ENCODE measurements around the gene TAMM41. TPM values are rescaled to one million over a fixed set of nuclear protein-coding genes. Genes with fewer than 3 reads are reported as not detected.
A peak's percentile ranks its signal among the peaks of the same experiment; 100 is the strongest.
"Not testable (repeated sequence)": the region's sequence is repeated elsewhere in the genome, so short reads cannot be mapped to it uniquely, and the experiment has no call there.

TAMM41 gene
- total RNA-seq, 1 donor from 2014 or later = 35.2 TPM

- peaks cover under 1% of the 10 kb centered on the region for H3K36me3 Mint-ChIP-seq (ENCODE audit: low read depth)
- no peak overlapping the region for H3K27ac Mint-ChIP-seq
- intact Hi-C loops (cut with micrococcal nuclease) = loop anchor here (5.0 kb wide), 2 partner anchors 147 to 888 kb away; partner anchors contain the start of gene RAF1
- H3K27me3 Mint-ChIP-seq (ENCODE audit: insufficient read depth) = no peaks in the 10 kb centered on the region
- H3K4me1 Mint-ChIP-seq (ENCODE audit: low read depth) = peaks cover 20% of the 10 kb centered on the region
- H3K9me3 Mint-ChIP-seq = no peaks in the 10 kb centered on the region
- no peak overlapping the region for H3K4me3 Mint-ChIP-seq
- DNase-seq (ENCODE audit: low spot score) = no peak
Observed at GRCh38 chr3:11774296-11774877, 72.3 kb downstream of the TAMM41 start.

DNA sequence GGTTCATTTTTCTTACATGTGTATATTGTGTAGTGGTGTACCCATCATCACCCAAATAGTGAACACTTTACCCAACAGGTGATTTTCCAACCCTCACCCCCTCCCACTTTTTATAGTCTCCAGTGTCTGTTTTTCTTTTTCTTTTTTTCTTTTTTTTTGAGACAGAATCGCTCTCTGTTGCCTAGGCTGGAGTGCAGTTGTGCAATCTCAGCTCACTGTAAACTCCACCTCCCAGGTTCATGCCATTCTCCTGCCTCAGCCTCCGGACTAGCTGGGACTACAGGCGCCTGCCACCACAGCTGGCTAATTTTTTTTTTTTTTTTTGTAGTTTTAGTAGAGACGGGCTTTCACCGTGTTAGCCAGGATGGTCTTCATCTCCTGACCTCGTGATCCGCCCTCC lies 74.8 kb downstream of the TAMM41 start:
- not testable (repeated sequence) for H3K4me3 Mint-ChIP-seq; DNase-seq (ENCODE audit: low spot score); H3K27me3 Mint-ChIP-seq (ENCODE audit: insufficient read depth); H3K27ac Mint-ChIP-seq; H3K36me3 Mint-ChIP-seq (ENCODE audit: low read depth); H3K9me3 Mint-ChIP-seq
- H3K4me1 Mint-ChIP-seq (ENCODE audit: low read depth) = peaks cover 20% of the 10 kb centered on the region
- intact Hi-C loops (cut with micrococcal nuclease) = loop anchor here (2.0 to 5.0 kb wide), 3 partner anchors 33 to 890 kb away; partner anchors contain the start of gene RAF1

DNA sequence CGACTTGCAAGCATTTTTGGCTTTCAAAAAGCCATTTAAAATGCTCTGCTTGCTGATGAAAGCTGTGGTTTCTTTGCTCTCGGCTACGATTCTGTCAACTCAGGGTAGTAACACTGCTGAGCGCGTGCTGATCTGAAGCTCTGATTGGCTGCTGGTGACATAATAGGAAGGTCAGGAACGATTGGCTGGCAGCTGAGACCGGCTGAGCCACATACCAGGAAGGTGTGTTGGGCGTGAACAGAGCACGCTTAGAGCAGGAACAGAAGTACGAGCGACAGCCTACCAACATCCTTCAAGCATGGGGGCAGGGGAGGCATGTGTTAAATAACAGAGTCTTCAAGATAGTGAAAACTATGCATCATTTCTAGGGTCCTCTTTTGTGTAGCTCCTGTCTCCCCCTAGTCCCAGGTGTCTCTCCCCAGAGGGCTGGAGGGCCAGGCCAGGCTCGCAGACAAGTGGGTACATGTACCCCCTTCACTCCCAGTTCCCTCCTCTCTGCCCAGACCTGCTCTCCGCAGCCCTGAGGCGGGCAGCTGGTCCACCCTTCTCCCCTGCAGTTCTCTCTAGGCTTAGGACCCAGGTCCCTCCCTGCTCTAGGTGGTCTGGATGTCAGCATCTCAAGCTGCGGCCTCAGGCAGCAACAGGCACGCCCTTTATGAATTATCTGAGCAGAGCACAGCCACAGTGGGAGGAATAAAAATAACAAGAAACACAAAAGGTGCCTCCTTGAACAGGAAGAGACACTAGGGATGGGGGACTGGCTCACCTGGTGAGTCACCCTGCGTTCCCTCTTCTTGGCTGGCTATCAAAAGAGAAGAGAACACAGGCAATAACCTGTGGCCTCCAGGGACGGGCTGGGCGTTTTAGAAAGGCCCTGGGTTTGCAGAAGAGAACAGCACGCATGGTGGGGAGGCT lies 76.0 kb downstream of the TAMM41 start:
- Mint-ChIP-seq H3K27ac (peak overlapping the region; percentile 82), H3K36me3 (ENCODE audit: low read depth) (no peaks in the 10 kb centered on the region), H3K27me3 (ENCODE audit: insufficient read depth) (no peaks in the 10 kb centered on the region), H3K4me3 (peak overlapping the region; percentile 21), H3K9me3 (no peaks in the 10 kb centered on the region), H3K4me1 (ENCODE audit: low read depth) (peaks cover 20% of the 10 kb centered on the region)
- peak; percentile 82 for DNase-seq (ENCODE audit: low spot score)
- intact Hi-C loops (cut with micrococcal nuclease) = loop anchor here (1.0 to 5.0 kb wide), 6 partner anchors 15 to 892 kb away; partner anchors contain the start of gene RAF1

DNA sequence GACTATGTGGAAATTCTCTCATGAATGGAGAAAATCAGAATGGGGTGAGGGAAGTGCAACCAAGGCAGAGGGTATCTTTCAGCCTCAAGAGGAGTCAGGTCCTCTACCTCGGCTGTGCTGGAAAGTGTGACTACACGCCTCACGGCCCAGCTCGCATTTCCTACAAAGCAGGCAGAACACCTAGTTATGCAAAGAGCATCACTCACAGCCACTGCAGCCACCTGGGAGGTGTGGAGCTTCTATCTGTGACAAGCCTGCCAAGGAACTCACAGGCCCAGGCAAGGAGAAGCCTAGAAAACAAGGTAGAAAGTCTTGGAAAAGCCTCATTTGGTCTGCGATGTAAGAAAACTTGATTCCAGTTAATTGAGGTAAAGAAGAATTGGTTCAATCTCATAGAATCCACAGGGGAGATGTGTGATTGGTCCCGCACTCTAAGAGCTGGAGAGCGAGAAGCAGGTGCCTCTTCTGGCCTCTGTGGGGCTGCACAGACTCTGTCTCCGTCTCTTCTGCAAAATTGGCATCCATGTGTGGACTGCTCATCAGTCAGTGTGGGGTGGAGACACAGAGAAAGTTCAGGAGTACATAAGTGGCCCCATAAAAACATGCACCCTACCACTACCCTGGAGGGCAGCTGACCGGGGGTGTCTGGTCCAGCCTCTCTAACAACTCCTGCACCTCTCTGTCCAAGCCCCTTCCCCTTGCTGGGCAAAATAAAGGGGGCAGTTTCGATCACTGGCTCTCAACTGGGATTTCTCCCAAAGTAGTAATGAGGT lies 76.8 kb downstream of the TAMM41 start:
- H3K9me3 Mint-ChIP-seq = no peaks in the 10 kb centered on the region
- no peaks in the 10 kb centered on the region for H3K36me3 Mint-ChIP-seq (ENCODE audit: low read depth)
- intact Hi-C loops (cut with micrococcal nuclease) = loop anchor here (1.0 to 5.0 kb wide), 6 partner anchors 15 to 892 kb away; partner anchors contain the start of gene RAF1
- peaks cover 25% of the 10 kb centered on the region for H3K4me1 Mint-ChIP-seq (ENCODE audit: low read depth)
- peak overlapping the region; percentile 21 for H3K4me3 Mint-ChIP-seq
- H3K27me3 Mint-ChIP-seq (ENCODE audit: insufficient read depth) = no peaks in the 10 kb centered on the region
- peak overlapping the region; percentile 76 for H3K27ac Mint-ChIP-seq
- DNase-seq (ENCODE audit: low spot score) = peak; percentile 2

GRCh38 chr3:11768604-11769003 lies 78.1 kb downstream of the TAMM41 start:
- no peak overlapping the region for H3K4me3 Mint-ChIP-seq
- H3K9me3 Mint-ChIP-seq = no peaks in the 10 kb centered on the region
- H3K4me1 Mint-ChIP-seq (ENCODE audit: low read depth) = peaks cover 27% of the 10 kb centered on the region
- no peaks in the 10 kb centered on the region for H3K27me3 Mint-ChIP-seq (ENCODE audit: insufficient read depth)
- H3K27ac Mint-ChIP-seq = no peak overlapping the region
- no peak for DNase-seq (ENCODE audit: low spot score)
- no peaks in the 10 kb centered on the region for H3K36me3 Mint-ChIP-seq (ENCODE audit: low read depth)
- intact Hi-C loops (cut with micrococcal nuclease) = no loop called here

DNA sequence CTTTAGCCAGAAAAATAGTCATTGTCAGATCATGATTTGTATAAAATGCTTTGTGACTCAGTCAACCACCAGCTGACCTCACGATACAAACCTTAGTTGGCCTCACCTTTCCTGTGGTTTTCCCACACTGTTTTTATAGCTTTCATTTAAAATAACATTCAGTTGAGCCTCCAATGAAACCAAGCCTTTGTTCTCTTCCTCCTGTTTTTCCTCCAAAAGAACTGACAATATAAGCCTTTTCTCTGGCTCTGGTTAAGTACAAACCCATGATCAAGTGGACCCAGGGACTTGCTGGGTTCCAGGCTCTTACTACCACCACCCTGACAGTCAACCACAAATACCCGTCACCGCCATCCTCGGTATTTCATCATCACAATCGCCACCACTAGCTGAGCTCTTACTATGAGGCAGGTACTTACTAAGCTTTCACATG lies 81.7 kb downstream of the TAMM41 start:
- peak overlapping the region; percentile 13 for H3K4me3 Mint-ChIP-seq
- intact Hi-C loops (cut with micrococcal nuclease) = loop anchor here (1.0 kb wide), 1 partner anchor 46 kb away; no protein-coding TSS in a partner anchor
- H3K36me3 Mint-ChIP-seq (ENCODE audit: low read depth) = no peaks in the 10 kb centered on the region
- H3K27me3 Mint-ChIP-seq (ENCODE audit: insufficient read depth) = no peaks in the 10 kb centered on the region
- H3K9me3 Mint-ChIP-seq = no peaks in the 10 kb centered on the region
- H3K4me1 Mint-ChIP-seq (ENCODE audit: low read depth) = peaks cover 12% of the 10 kb centered on the region
- H3K27ac Mint-ChIP-seq = peak overlapping the region; percentile 46
- peak; percentile 8 for DNase-seq (ENCODE audit: low spot score)

- H3K27me3 Mint-ChIP-seq (ENCODE audit: insufficient read depth) = peaks cover 8% of the 10 kb centered on the region
- H3K27ac Mint-ChIP-seq = no peak overlapping the region
- H3K9me3 Mint-ChIP-seq = no peaks in the 10 kb centered on the region
- peaks cover 3% of the 10 kb centered on the region for H3K4me1 Mint-ChIP-seq (ENCODE audit: low read depth)
- DNase-seq (ENCODE audit: low spot score) = no peak
- H3K36me3 Mint-ChIP-seq (ENCODE audit: low read depth) = no peaks in the 10 kb centered on the region
- H3K4me3 Mint-ChIP-seq = no peak overlapping the region
- intact Hi-C loops (cut with micrococcal nuclease) = no loop called here
Observed at GRCh38 chr3:11759996-11760395, 86.7 kb downstream of the TAMM41 start.

DNA sequence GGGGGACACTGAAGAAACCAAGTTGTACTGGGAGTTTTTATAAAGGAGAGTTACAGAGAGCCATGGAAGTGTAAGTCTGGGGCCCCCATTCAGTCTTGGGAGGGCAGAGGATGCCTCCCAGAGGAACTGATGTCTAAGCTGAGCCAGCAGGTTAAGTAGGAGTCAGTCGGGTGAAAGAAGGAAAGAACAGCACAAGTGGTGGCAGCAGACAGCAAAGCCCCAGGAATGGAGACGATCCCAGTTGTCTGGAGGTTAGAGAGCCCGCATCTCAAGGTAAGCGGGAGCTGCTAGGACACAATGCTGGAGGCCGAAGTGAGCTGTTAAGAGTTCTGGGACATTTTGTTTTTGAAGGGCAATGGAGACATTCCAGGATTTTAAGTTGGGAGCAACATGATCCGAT lies 88.8 kb downstream of the TAMM41 start:
- Mint-ChIP-seq H3K9me3 (no peaks in the 10 kb centered on the region), H3K4me3 (no peak overlapping the region), H3K4me1 (ENCODE audit: low read depth) (no peaks in the 10 kb centered on the region), H3K36me3 (ENCODE audit: low read depth) (no peaks in the 10 kb centered on the region), H3K27me3 (ENCODE audit: insufficient read depth) (peaks cover 8% of the 10 kb centered on the region), H3K27ac (no peak overlapping the region)
- DNase-seq (ENCODE audit: low spot score) = no peak
- intact Hi-C loops (cut with micrococcal nuclease) = no loop called here

DNA sequence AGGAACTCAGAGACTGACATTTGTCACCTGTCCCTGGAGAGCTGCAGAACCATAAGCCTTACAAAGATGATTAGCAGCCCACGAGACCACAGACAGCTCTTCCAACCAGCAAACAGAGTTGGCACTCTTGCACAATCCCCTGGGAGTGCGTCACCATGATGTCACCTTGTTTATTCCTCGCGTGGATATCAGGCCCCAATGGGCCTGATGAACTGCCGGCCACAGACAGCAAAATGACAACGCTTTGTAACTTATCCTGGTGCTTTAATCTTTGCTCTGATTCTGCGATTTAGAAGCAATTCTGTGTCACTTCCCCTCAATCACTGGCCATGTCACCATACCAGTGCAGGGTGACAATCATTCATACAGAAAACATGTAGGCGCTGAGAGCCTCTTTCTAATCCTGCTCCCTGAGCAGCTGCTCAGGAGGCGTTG lies 89.2 kb downstream of the TAMM41 start:
- no peak for DNase-seq (ENCODE audit: low spot score)
- intact Hi-C loops (cut with micrococcal nuclease) = no loop called here
- no peak overlapping the region for H3K27ac Mint-ChIP-seq
- H3K9me3 Mint-ChIP-seq = no peaks in the 10 kb centered on the region
- no peaks in the 10 kb centered on the region for H3K36me3 Mint-ChIP-seq (ENCODE audit: low read depth)
- H3K27me3 Mint-ChIP-seq (ENCODE audit: insufficient read depth) = peaks cover 8% of the 10 kb centered on the region
- no peak overlapping the region for H3K4me3 Mint-ChIP-seq
- H3K4me1 Mint-ChIP-seq (ENCODE audit: low read depth) = no peaks in the 10 kb centered on the region

DNA sequence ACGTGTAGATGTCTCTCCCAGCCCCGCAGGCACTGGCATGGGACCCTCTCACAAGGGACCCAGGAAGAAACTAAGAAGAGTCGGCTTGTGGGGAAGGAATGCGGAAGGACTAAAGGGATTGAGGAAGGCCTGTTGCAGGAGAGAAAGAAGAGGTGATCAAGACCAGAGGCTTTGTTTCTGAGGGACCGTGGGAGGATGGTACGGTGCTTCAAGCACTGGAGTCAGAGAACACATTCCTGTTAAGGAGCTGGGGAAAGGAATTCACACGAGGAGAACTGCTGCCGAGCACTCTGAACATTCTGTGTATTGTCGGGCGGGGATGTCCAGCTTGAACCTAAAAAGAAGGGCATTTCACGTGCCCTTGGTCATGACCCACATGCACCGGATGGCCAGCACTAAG lies 91.4 kb downstream of the TAMM41 start:
- Mint-ChIP-seq H3K9me3 (no peaks in the 10 kb centered on the region), H3K27me3 (ENCODE audit: insufficient read depth) (peaks cover 8% of the 10 kb centered on the region)
- intact Hi-C loops (cut with micrococcal nuclease) = no loop called here

DNA sequence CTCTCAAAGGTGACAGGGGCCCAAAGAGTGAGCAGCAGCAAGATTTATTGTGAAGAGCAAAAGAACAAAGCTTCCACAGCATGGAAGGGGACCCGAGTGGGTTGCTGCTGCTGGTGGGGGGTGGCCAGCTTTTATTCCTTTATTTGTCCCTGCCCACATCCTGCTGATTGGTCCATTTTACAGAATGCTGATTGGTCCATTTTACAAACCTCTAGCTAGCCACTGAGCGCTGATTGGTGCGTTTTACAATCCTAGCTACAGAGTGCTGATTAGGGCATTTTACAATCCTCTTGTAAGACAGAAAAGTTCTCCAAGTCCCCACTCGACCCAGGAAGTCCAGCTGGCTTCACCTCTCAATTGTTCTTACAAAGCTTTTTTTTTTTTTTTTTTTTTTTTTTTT lies 94.4 kb downstream of the TAMM41 start:
- intact Hi-C loops (cut with micrococcal nuclease); DNase-seq (ENCODE audit: low spot score); H3K36me3 Mint-ChIP-seq (ENCODE audit: low read depth); H3K4me3 Mint-ChIP-seq; H3K27me3 Mint-ChIP-seq (ENCODE audit: insufficient read depth); H3K27ac Mint-ChIP-seq; H3K9me3 Mint-ChIP-seq; H3K4me1 Mint-ChIP-seq (ENCODE audit: low read depth): not testable (repeated sequence)

More for the DNA sequence above, 91.4 kb downstream of the TAMM41 start:
- H3K27ac Mint-ChIP-seq = no peak overlapping the region
- H3K36me3 Mint-ChIP-seq (ENCODE audit: low read depth) = no peaks in the 10 kb centered on the region
- no peak overlapping the region for H3K4me3 Mint-ChIP-seq
- DNase-seq (ENCODE audit: low spot score) = no peak
- no peaks in the 10 kb centered on the region for H3K4me1 Mint-ChIP-seq (ENCODE audit: low read depth)

DNA sequence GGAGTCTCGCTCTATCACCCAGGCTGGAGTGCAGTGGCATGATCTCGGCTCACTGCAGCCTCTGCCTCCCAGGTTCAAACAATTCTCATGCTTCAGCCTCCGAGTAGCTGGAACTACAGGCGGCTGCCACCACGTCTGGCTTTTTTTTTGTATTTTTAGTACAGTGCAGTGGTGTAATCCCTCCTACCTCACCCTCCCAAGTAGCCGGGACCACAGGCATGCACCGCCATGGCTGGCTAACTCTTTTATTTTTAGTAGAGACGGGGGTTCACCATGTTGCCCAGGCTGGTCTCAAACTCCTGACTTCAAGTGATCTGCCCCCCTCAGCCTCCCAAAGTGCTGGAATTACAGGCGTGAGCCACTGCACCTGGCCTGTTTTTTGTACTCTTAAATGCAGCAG lies 98.4 kb downstream of the TAMM41 start:
- H3K4me1 Mint-ChIP-seq (ENCODE audit: low read depth); intact Hi-C loops (cut with micrococcal nuclease); H3K4me3 Mint-ChIP-seq; H3K9me3 Mint-ChIP-seq; H3K36me3 Mint-ChIP-seq (ENCODE audit: low read depth); H3K27ac Mint-ChIP-seq; H3K27me3 Mint-ChIP-seq (ENCODE audit: insufficient read depth); DNase-seq (ENCODE audit: low spot score): not testable (repeated sequence)
